22Rv1 (cell line): ENCODE results near the gene TAX1BP1.

ENCODE experiments used
- H3K27ac ChIP-seq: fragments of 450-650 bp; 2 replicates; pipeline ENCODE4 v1.5.1; 2017
- ZFX ChIP-seq: fragments of 450-650 bp; IDR thresholded peaks from 2 replicates; pipeline ENCODE4 v1.6.1; 2017; ENCODE audit warnings: antibody characterized with exemption, borderline replicate concordance
- TF ChIP-seq, protein P1 (sequence below): fragments of 450-650 bp; IDR thresholded peaks from 2 replicates; pipeline ENCODE4 v1.5.1; 2017; ENCODE audit warnings: mild to moderate bottlenecking

Gene TAX1BP1

DNA sequence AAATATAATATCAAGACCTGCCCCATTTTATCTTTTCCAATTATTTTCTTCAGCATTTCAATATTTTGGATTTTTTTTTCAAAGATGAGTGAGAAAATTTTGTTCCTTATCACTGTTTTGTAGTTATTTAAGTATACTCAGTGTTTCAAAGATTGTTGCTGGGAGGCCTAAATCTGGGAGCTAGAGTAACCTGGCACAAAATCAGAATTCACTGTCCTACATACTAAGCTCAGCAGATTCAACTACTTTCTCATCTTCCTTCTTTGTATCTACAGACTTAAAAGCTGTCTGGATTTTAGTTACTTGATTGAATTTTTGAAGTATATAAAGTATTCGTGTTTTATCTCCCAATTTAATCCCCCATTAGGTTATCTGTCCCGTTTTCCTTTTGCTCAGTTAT, 85.9 kb downstream of the TAX1BP1 start:
- H3K27ac ChIP-seq, result no peak overlapping the region
- TF ChIP-seq, protein P1, sequence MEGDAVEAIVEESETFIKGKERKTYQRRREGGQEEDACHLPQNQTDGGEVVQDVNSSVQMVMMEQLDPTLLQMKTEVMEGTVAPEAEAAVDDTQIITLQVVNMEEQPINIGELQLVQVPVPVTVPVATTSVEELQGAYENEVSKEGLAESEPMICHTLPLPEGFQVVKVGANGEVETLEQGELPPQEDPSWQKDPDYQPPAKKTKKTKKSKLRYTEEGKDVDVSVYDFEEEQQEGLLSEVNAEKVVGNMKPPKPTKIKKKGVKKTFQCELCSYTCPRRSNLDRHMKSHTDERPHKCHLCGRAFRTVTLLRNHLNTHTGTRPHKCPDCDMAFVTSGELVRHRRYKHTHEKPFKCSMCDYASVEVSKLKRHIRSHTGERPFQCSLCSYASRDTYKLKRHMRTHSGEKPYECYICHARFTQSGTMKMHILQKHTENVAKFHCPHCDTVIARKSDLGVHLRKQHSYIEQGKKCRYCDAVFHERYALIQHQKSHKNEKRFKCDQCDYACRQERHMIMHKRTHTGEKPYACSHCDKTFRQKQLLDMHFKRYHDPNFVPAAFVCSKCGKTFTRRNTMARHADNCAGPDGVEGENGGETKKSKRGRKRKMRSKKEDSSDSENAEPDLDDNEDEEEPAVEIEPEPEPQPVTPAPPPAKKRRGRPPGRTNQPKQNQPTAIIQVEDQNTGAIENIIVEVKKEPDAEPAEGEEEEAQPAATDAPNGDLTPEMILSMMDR, result no peak
- TF ChIP-seq ZFX, result no peak

DNA sequence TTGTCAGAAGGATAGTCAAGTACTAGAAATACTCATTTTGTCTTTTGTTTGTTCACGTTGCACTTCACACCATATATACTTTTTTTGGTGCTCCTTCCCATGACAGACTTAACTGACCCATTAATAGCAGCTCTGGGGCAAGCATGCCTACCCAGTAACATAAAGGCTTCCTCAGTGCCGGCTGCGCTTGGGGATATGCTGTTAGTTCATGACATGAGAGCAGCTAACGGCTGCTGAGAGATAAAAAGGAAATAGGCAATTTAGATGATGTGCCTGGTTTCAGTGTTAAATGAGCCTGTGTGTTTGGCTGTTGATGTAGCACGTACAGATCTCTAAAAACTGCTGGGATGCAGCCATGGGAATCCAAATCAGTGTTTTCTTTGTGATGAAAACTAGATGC, 86.4 kb downstream of the TAX1BP1 start:
- H3K27ac ChIP-seq, result no peak overlapping the region
- TF ChIP-seq, protein P1, result no peak
- no peak for TF ChIP-seq ZFX

DNA sequence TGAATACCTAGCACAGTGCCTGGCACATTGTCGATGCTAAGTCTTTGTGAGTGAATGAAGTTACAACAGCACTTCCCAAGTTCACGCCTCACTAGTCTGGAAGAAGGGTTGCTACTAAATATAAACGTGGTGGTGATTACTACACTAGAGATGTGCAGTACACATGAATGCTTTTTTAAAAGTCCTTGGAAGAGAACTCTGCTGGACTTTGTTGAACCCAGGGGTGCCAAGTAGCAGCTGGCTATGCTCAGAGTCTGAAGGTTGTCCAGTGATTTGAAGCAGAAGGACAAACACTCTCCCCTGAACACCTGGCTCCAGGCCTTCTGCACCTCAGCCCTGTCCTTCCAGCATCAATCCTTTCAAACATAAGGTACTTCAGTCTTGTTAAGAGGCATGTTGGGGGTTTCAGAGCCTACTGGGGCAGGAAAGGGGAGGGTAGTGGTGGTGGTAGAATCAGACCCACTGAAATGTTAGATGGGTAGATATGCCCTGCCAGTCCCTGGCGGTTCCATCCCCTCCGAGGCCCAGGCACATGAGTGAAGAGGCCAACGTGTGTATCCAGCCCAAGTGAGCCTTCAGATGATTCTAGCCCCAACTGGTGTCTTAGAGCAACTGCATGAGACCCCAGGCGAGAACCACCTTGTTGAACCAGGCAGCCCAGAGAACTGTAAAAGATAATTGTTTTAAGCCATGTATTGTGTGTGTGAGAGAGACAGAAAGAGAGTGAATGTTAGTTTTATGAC, 94.4 kb downstream of the TAX1BP1 start:
- no peak for TF ChIP-seq ZFX
- no peak overlapping the region for H3K27ac ChIP-seq

DNA sequence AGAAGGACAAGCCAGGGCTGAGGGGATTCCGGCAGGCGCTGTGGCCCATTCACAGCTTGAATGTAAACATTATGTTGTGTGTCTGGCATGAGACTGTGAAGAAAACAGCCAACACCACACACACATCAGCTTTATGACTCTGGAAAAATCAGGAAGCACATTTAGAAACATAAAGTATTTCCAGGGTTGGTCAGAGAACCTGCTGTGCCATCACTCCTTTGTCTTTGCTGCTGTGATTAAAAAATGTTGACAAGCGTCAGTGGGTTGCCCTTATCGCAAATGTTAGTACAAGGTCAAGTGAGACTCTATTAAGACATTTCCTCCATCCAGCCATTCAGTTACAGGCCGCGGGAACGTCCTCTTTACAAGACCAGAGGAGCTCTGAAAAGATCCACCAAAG, 95.4 kb downstream of the TAX1BP1 start:
- no peak for TF ChIP-seq ZFX
- TF ChIP-seq, protein P1, result no peak
- no peak overlapping the region for H3K27ac ChIP-seq

DNA sequence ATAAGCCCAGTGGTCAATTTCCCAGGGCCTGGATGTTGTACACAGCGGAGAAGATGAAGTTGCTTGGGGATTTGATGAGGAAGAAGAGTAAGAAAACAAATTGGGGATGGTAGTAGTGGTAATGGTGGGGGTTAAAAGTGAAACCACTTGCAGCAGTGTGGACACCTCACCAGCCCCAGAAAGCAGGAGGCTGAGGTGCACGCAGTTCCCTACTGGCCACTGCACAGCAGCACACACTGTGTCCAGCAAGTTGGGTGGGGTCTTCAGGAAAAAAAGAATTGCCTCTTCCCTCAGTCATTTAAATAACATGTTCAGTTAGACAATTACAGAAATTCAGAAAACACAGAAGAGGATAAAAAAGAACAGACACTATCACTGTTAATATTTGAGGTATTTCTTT, 96.6 kb downstream of the TAX1BP1 start:
- H3K27ac ChIP-seq, result no peak overlapping the region
- no peak for TF ChIP-seq ZFX
- TF ChIP-seq, protein P1, result no peak

DNA sequence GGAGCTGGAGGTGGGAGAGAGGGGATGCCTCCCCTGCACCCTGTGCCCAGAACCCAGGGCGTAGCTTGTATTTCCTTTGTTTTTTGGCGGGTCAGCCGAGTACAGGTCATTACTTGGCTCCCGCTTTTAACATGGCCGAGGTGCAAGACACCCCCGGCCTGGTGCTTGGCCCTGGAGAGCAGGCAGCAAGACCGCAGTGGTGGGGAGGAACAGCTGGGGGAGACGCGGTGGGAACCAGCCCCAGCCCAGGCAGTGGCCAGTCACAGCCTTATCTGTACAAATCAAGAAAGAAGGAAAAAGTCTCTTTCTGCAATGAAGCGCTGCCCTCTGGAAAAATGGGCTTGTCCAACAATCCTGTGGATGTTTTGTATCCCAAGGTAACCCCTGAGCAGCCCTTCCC, 99.1 kb downstream of the TAX1BP1 start:
- TF ChIP-seq ZFX, result no peak
- TF ChIP-seq, protein P1, result no peak

DNA sequence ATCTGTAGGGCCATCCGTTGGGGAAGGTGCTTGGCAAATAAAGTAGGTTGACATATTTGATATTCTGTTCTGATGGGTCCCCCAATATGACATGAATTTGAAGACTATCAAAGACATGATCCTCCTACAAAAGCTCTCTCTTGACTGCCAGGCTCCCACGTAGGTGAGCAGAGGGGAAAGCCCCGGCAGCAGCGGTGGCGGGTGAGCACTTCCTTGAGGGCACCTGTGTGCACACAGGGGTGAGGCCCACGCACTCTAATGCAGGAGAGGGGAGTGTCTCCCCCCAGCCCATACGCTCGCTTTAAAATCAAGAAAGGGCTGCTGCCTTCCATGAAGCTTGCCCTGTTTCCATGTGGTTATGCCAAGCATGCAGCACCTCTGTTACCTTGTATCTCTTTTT, 100.4 kb downstream of the TAX1BP1 start:
- H3K27ac ChIP-seq, result no peak overlapping the region
- TF ChIP-seq, protein P1, result no peak
- no peak for TF ChIP-seq ZFX

More for the DNA sequence above, 99.1 kb downstream of the TAX1BP1 start:
- H3K27ac ChIP-seq, result no peak overlapping the region
